GM23338 (cell line): ENCODE measurements around the gene MROH7.

ENCODE experiments used
- CREB1 ChIP-seq: fragments of 250-450 bp; sonication (Bioruptor Pico); IDR thresholded peaks from 2 replicates; pipeline ENCODE4 v1.5.0; 2020; ENCODE audit warnings: low read depth, mild to moderate bottlenecking, moderate library complexity
- CTCF ChIP-seq, 2 experiments: fragments of 200-600 bp in 1 of 2; sonication (generic) in 1 of 2; conservative IDR thresholded peaks; 2 replicates each; pipeline versions ENCODE4 v1.5.1 to v1.6.1; 2016 to 2017; ENCODE audit warnings: antibody characterized with exemption in 2 of 2, low read depth in 2 of 2, mild to moderate bottlenecking in 2 of 2, moderate library complexity in 1 of 2
- ETS1 ChIP-seq: IDR thresholded peaks from 2 replicates; pipeline ENCODE4 v1.6.1; 2016; ENCODE audit warnings: antibody characterized with exemption
- EZH2 ChIP-seq: fragments of 200-600 bp; sonication (generic); IDR thresholded peaks from one replicate; pipeline ENCODE4 v1.8.0; 2017; ENCODE audit warnings: antibody characterized with exemption, mild to moderate bottlenecking, low read depth; ENCODE audit not compliant: unreplicated experiment
- EZH2phosphoT487 ChIP-seq: fragments of 200-600 bp; sonication (generic); IDR thresholded peaks from one replicate; pipeline ENCODE4 v1.8.1; 2018; ENCODE audit warnings: antibody characterized with exemption; ENCODE audit not compliant: unreplicated experiment
- JUNB ChIP-seq: IDR thresholded peaks from one replicate; pipeline ENCODE4 v1.6.1; 2016; ENCODE audit warnings: antibody characterized with exemption; ENCODE audit not compliant: unreplicated experiment
- POLR2AphosphoS5 ChIP-seq: IDR thresholded peaks from 2 replicates; pipeline ENCODE4 v1.6.1; 2016; ENCODE audit warnings: antibody characterized with exemption, low read depth
- REST ChIP-seq: IDR thresholded peaks from one replicate; pipeline ENCODE4 v1.6.1; 2018; ENCODE audit warnings: antibody characterized with exemption; ENCODE audit not compliant: unreplicated experiment
- STAT1 ChIP-seq: IDR thresholded peaks from one replicate; pipeline ENCODE4 v1.6.1; 2016; ENCODE audit warnings: antibody characterized with exemption; ENCODE audit not compliant: unreplicated experiment
- ZNF114 ChIP-seq: fragments of 250-450 bp; sonication (Bioruptor Pico); IDR thresholded peaks from 2 replicates; pipeline ENCODE4 v1.5.0; 2020; ENCODE audit warnings: mild to moderate bottlenecking, moderate library complexity
- ZNF331 ChIP-seq: fragments of 250-450 bp; sonication (Bioruptor Pico); IDR thresholded peaks from 2 replicates; pipeline ENCODE4 v1.5.0; 2020; ENCODE audit warnings: low read depth, mild to moderate bottlenecking, moderate library complexity

- TF ChIP-seq CTCF (conservative IDR thresholded peaks at IDR 0.05; ENCODE audit: low read depth in 2 of 2) (no peak), STAT1 (no peak), REST (no peak), EZH2 (no peak), EZH2phosphoT487 (no peak), POLR2AphosphoS5 (no peak), ZNF331 (no peak), ZNF114 (no peak), CREB1 (no peak), ETS1 (no peak), JUNB (no peak)
These were observed 37.4 kb downstream of the MROH7 start for GRCh38 chr1:54678776-54679643.
